GM18870 (cell line): ENCODE data around the gene CPXM1.
"Not testable (repeated sequence)": the region's sequence is repeated elsewhere in the genome, so short reads cannot be mapped to it uniquely, and the experiment has no call there.

ENCODE experiments used
- ATAC-seq: cut with Tn5 transposase; IDR thresholded peaks from one replicate; pipeline ENCODE4 v1.9.1; 2021; ENCODE audit warnings: moderate library complexity; ENCODE audit not compliant: unreplicated experiment

CPXM1 gene

DNA sequence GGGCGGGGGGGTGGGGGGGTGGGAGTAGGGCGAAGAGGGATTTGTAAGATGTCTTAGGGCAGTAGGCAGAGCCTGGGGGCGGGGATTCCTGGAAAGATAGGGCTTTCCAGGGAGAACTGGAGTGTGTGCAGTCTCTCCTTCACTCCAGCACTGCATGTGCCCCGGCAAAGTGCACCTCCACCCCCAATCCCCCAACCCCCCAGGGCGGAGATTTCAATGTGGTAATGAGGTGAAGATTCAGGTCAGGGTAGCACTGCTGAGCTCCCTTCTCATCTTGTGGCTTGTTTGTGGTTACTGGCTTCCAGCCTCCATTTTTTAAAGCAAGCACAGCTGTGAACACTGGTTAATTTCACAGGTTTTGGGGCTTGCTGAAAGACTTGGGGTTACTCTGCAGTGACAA is 21.6 kb upstream of the CPXM1 start:
- ATAC-seq: no peak

DNA sequence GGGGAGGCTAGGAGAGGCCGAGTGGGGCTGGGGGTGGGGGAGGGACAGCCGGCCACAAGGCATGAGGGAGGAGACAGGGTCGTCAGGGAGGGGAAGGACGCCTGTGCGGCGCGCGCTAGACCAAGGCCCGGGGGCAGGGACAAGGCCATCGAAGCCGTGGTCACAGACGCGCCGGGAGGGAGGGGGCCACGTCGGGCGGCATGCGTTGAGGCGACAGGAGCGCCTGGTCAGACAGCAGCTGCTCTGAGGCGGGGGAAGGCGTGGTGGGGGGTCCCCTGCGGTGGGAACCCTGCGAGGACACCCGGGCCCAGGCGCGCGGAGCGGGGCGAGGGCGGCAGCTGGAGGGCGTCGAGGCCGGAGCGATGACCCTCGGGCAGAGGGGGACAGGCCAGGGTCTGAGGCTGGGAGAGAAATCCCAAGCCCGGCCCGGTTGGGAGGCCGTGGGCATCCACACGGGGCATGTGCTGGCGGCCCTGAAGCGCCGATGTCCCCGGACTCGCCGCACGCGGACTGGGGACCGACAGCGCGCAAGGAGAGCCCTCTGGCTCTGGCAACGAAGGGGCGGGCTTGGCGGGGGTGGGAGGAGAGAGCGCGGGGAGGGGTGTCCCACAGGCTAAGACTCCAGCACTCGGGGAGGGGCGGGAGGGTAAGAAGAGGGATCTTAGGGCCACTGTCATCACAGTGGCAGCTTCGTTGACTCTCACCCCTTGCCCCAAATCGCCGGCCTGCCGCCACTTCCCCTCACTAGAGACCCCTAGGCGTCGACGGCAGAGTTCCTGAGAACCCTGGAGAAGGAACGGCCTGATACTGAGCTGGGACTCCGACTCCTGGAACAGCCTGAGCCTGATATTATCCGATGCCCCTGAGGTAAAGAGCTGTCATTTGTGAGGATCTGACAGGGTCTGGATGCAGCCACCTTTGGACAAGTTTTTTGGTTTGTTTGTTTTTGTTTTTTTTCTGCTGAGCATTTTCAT is 20.8 kb upstream of the CPXM1 start:
- no peak for ATAC-seq

DNA sequence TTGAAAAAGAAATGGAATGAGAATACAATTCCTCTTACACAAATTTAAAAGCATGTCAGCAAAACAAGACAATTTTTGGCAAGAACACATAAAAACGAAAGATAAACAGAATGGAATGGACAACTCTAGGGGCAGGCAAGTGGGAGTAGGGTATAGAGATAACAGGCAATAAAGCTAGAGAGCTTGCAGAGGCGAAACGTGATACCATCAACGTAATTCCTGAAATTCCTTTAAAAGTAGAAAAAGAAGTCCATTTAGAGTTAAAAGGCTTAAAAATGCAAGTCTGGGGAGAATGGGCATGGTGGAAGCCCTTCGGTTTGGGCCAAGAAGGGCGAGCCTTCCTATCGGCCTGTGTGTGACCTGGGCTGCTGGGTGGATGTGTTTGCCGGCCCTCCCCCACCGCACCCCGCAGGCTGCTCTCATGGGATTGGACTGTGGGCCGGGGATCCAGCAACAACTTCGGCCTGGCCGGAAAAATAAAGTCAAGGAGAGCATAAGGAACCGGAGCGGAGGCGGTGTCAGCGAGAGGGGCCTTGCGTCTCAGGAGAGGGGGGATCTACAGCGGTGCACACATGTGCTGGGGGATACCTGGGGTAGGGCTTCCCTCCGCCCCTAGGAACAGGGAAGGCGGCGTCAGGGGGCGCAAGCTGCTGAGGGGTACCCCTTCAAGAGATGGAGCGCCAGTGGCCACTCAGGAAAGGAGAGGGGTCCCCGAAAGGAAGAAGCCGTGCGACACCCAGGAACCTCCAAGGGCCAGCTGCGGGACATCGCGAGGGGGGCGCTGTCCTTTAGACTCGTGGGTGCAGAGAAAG is 19.9 kb upstream of the CPXM1 start:
- ATAC-seq: no peak

DNA sequence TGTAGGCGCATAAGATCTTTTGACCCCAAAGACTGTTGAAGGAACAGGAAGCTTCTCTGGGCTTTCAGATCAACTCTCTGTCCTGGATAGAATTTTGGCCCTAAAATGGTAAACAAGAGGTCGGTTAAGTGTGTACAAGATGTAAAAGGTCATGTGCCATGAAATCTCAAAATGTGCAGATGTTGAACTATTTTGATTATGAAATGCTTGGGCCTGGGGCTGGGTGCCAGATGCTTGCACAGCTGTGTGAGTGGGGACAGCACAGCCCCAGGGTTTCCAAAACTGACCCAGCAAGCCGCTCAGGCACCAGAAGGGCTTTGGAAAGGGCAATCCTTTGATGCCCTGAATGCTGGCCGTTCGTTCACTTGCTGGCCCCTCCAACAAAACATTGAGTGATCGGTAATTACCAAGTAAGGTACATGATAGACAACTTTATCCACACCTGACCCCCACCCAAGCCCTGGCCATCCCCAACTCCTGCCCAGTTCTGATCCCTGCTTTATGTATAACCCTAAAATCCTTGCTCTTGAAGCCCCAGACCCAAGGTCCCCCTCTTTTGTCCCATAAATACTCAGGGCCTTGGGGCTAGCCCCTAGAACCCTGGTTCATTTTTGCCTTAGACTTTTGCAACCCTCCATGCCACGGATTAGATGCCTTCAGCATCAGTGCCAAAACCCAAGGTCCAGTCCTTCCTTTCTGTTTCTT is 17.6 kb upstream of the CPXM1 start:
- no peak for ATAC-seq

DNA sequence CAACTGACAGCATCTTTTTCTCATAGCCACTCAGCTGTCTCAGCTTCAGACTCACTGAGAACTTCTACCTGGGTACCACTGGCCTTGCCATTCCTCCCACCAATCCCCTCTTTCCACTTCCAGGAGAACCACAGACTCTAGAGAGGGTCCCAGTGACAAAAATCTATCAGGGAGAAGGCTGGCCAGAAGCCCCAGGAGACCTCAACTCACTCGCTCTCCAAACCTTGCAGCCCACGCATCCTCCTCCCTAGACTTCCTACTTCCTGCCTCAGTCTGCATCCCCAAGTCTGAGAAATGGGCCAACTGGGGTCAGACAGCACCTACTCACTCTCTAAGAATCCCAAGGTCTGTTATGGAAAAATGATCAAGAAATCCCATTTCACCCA is 16.9 kb upstream of the CPXM1 start:
- no peak for ATAC-seq

GRCh38 chr20:2816583-2817340 is 16.3 kb upstream of the CPXM1 start:
- ATAC-seq: no peak

- no peak for ATAC-seq
Observed at GRCh38 chr20:2816030-2816582, 15.7 kb upstream of the CPXM1 start, which contains the start of gene TMEM239. Gene TMEM239, plus strand, starts transcription at chr20:2816364. Its CDS starts 191 bp downstream, at chr20:2816555.

GRCh38 chr20:2815242-2815900 is 14.9 kb upstream of the CPXM1 start:
- ATAC-seq: no peak

DNA sequence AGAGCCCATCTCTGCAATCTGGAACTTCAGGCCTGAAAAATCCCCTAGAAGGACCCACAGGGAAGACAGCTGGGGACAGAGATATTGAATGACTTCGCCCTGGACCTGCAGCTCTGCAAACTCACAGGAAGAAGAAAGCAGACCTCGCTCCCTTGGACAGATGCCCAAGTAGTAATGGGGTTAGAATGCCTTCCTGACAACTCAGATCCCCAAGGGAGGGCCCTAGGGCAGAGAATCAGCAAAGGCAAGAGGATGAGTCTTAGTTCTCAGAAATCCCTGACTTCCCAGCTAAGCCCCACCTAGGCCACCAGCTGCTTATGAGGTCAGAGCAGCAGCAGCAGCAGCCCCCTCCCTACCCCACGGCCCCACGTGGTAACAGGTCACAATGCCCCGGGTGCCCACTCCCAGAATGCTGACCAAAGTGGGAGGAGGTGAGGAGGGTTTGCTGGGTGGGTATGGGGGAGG is 14.2 kb upstream of the CPXM1 start, which contains the start of gene C20orf141:
C20orf141 (plus strand) TSS at position 401 of the 465 bp plus-strand sequence. CDS start 198 bp downstream, outside the sequence.
- no peak for ATAC-seq

GRCh38 chr20:2814076-2814475 is 13.6 kb upstream of the CPXM1 start:
- ATAC-seq: no peak

DNA sequence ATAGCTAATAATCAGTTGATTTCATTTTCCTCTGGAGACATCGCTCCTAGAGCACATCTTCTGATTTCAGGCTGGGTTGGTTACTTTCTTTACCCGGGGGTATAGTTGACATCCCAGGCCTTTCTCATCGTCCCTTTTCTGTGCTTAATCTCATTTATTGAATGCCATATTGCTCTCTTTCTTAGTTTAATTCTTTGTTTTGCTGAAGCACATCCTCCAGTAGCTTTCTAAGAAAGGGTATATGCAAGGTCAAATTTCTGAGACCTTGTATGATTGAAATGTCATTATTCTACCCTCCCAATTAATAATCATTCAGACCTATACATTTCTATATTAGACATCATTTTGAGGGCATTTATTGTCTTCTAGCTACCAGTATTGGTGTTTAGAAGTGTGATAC is 11.8 kb upstream of the CPXM1 start:
- ATAC-seq: no peak

GRCh38 chr20:2809690-2810089 is 9.3 kb upstream of the CPXM1 start:
- no peak for ATAC-seq

- ATAC-seq: not testable (repeated sequence)
Observed at GRCh38 chr20:2807929-2808328, 7.5 kb upstream of the CPXM1 start.

DNA sequence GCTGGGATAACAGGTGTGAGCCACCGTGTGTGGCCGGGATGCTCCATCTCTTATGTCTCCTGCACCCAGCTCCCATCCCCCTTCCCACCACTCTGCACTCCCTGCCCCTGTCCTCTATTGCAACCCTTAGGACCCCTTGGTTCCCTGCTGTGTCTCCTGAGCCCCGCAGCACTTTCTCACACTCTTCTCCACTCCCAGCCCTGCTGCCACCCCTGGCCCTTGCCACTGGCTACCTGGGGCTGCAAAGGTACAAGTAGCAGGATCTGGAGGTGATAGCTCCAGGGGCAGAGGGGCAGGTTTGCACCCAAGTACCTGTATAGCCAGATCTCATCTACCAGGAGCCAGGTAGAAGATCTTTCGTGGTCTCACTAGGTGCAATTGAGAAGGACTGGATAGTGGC is 6.6 kb upstream of the CPXM1 start:
- no peak for ATAC-seq

- ATAC-seq: no peak
Observed at GRCh38 chr20:2806351-2806701, 5.9 kb upstream of the CPXM1 start.

DNA sequence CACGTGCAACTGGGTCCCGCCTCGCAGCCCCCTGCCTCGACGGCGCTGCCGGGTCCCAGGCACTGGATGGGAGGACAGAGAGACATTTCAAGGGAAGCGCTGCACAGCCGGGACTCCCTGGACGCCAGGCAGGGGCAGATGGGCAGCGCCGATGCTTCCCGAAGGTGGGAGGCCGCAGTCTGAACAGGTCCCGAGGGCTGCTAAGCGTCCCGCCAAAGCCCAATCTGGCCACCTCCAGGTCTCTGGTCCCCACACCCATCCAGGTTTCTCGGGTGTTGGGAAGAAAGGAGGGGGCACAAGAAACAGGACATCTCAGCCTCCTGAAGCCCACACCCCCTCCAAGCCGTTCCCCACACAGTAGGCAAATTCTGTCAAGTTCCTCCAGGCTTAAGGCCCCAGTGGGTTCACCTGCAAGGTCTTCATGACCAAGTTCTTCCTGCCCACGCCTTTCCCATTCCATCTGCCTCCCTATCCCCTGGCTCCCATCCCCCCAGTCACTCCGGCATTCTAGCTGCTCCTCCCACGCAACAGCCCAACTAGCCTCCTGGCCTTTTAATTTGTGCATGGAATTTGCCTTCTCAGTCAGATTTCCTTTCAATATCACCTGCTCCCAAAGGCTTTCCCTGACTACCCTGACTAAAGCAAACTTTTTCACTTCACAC is 5.4 kb upstream of the CPXM1 start:
- ATAC-seq: no peak

DNA sequence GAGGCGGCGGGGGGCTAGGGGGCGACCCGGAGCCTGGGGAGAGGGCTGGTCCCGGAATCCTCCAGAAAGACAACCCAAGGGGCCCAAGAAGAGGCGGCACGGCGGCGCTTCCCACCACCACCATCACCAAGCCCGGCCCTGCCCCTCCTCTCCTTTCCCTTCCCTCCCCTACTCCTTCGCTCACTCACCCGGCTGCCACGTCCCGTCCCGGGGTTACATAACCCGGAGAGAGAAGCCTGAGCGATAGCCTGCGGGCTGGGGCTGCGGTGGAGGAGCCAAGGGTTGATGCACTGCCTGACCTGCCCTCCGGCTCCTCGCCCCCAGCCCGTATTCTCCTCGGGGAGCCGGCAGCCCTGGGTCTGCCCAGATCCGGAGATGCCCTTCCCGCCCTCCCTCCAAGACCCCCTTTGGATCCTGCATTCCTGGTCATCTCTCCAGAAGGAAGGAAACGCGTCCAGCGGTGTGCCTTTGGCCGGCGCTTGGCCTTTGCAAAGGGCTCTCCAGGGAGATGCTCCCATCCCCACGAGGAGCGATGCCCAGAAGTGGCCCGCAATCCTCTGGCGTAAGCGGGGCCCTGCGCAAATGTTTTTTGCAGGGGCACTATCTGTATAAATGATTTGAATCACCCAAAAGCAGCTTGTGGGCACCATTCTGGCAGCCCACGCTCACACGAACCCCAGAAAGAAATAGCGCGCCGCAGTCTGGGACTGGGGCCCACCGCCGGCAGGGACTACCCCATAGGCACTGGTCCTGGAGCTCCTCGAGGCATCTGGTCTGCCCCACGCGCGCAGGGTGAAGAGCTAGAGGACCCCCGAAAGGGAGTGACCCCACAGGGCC is 4.6 kb upstream of the CPXM1 start:
- ATAC-seq: no peak
